ENCODE results near the gene CD9.
"Not testable (repeated sequence)": the region's sequence is repeated elsewhere in the genome, so short reads cannot be mapped to it uniquely, and the experiment has no call there.

The CD9 gene

GRCh38 chr12:6180268-6181051 lies 19.7 kb upstream of the CD9 start:
- no peak for DNase-seq

- DNase-seq, result no peak
Observed at GRCh38 chr12:6181166-6181565, 19.0 kb upstream of the CD9 start.

- no peak for DNase-seq
Observed at GRCh38 chr12:6181583-6182278, 18.5 kb upstream of the CD9 start.

DNA sequence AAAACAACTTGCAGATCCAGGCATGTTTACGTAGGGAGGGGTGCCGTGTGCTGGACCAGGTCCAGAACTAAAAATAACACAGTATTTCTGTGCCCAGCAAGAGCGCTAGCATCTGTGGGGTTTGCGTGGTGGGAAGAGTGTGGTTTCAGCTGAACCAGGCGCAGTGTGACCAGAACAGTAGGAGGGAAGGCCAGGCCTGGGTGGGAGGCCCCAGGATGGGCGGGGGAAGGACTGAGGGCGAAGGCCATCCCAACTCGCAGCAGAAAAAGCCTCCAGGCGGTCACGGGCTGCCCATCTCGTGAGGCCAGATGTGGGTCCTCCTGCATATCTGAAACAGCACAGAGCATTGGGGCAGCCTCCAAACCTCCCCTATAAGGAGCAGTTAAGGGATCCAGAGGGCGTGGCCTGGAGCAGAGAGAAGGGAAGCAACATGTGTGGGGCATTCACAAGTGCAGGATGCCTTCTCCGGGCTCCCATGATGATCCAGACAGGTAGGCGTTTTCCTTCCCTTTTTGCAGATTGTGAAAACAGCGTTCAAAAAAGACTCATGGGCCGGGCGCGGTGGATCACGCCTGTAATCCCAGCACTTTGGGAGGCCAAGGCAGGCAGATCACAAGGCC lies 17.8 kb upstream of the CD9 start:
- DNase-seq, result peak; percentile 30

DNA sequence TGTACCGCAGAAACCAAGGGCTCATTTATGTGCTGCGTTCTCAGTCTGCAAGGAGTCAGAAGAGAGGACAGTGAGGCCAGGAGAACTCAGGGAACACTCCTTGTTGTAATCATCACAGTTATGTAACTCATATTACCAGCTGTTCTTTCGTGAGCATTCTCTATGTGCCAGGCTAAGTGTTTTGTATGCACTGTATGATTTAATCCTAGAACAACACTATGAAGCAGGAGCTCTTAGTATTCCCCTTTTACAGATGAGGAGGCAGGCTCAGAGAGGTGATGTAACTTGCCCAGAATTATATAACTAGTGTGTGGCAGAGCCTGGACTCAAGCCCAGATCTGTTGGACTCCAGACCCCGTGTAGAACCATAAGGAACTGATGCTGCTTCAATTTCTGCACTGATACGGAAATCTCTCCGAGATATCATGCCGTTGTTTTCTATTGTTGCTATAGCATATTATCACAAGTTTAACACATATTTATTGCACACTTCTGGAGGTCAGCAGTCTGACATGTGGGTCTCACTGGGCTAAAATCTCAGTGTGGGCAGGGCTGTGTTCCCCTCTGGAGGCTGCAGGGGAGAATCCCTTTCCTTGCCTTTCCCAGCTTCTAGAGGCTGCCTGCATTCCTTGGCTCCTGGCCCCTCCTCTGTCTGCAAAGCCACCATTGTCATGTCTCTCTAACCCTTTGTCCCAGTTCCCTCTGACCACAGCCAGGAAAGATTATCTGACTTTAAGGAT lies 16.3 kb upstream of the CD9 start:
- no peak for DNase-seq

DNA sequence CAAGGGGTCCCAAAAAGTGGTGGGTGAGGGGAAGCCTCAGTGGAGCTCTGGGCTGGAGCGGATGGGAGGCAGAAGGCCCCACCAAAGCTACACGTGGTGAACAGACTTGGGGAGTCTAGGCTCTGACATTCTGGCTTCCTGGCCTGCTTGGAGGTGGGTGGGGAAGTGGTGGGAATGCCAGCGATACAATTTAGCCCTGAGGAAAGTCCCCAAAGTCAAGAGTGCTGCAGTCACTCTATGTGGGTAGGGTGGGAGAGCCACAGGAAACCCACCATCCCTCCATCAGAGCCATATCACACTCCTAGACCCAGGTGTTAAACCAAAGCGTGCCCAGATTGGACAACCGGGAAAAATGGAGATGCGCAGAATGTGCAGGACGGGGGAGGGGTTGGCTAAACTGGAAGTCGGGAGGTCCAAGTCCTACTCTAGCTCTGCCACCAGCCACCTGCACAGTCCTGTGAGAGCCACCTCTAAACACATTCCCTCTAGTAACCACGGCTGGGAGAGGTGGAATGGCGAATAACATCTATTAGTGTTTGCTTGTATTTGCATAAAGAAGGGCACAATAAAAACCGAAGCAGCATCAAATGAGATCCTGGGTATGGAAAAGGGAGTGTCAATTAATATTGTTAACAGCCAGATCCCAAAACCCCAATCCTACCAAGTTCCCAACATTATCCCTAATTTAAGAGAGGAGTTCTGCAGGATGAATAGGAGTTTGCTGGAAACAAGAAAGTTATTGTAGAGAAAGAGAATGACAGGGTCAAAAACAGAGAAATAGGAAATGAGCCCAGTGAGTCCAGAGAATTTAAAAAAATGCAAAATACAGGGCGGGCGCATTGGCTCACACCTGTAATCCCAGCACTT lies 14.0 kb upstream of the CD9 start:
- DNase-seq, result no peak

- peak; percentile 48 for DNase-seq
Observed at GRCh38 chr12:6187948-6188793, 12.0 kb upstream of the CD9 start.

DNA sequence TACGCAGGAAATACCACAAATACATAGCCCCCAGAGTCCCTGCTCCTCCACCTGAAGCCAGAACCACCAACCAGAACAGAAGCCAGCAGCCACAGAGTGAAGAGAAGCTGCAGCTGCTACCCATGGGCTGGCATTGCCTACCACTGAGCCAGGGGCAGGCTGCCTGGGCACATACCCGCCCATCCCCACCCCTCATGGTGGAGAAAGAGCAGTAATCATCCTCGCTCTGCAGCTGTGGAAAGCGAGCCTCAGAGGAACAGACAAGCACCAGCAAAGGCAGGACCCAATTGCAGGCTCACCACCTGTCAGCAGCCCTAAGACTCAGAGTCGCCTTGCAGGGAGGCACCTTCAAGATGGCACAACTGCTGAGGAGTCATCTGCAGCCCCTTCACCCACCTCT lies 11.2 kb upstream of the CD9 start:
- DNase-seq, result peak; percentile 32

GRCh38 chr12:6189952-6190598 lies 10.1 kb upstream of the CD9 start:
- not testable (repeated sequence) for DNase-seq

DNA sequence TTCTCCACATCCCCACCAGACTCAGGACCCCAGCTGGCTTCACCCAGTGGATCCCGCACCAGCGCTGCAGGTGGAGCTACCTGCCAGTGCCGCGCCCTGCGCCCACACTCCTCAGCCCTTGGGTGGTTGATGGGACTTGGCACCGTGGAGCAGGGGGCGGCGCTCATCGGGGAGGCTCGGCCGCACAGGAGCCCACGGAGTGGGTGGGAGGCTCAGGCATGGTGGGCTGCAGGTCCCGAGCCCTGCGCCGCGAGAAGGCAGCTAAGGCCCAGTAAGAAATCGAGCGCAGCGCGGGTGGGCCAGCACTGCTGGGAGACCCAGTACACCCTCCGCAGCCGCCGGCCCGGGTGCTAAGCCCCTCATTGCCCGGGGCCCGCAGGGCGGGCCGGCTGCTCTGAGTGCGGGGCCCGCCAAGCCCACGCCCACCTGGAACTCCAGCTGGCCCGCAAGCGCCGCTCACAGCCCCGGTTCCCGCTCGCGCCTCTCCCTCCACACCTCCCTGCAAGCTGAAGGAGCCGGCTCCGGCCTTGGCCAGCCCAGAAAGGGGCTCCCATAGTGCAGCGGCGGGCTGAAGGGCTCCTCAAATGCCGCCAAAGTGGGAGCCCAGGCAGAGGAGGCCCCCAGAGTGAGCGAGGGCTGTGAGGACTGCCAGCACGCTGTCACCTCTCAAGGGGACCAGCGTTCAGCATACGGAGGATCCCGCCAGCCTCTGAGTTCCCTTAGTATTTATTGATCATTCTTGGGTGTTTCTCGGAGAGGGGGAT lies 9.3 kb upstream of the CD9 start:
- DNase-seq, result not testable (repeated sequence)

GRCh38 chr12:6192604-6193380 lies 7.4 kb upstream of the CD9 start:
- no peak for DNase-seq

- peak; percentile 81 for DNase-seq
Observed at GRCh38 chr12:6193853-6194815, 6.1 kb upstream of the CD9 start.

- peak; percentile 82 for DNase-seq
Observed at GRCh38 chr12:6195665-6196535, 4.3 kb upstream of the CD9 start.

DNA sequence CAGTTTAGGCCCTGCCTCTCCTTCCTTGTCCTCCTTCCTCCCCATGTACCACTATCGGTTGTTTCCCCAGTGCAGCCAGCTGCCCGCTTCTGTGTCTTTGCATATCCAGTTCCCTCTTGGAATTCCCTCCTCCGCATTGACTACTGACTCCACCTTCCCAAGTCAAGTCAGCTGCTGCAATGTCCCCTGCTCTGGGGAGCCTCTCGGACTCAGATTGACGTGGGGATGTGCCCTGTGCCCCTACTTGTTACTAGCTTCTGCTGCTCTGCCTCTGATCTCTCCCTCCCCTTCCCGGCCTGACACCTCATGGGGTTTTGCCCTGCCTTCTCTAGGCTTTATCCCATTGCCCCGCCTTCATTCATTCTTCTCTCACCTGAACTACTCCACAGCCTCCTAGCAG lies 2.1 kb upstream of the CD9 start:
- no peak for DNase-seq

DNA sequence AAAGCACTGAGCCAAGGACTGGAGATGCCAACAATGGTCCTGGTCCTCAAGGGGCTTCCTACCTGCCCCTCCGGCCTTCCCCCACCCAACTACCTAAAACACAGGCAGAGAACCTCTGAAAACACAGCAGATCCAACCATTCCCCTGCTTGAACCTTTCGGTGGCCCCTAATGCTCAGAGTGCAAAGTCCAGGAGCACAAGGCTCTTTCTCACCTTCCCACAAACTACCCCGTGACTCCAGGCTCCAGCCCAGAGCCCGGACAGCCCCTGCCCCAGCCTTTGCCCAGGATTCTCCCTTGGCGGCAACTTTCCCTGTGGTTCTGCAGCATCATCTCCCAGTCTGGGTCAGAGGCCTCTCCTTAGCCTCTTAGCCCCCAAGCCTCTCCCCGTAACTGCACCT lies 1.6 kb upstream of the CD9 start:
- DNase-seq, result no peak

- DNase-seq, result no peak
Observed at GRCh38 chr12:6198985-6199530, 1.1 kb upstream of the CD9 start.

Data from RPMI8226 (cell line).